ENCODE results near the gene WDR64. TPM values are rescaled to one million over a fixed set of nuclear protein-coding genes. Genes with fewer than 3 reads are reported as not detected.

The WDR64 gene
- total RNA-seq, 1 experiment from 2014 or later: not detected

- Histone ChIP-seq H3K36me3 (ENCODE audit: low read depth) (no peaks in the 10 kb centered on the region), H3K4me2 (no peak overlapping the region), H3F3A (ENCODE audit: insufficient read depth, low read depth) (peaks cover 11% of the 10 kb centered on the region), H3K4me3 (no peak overlapping the region), H3K4me1 (replicated peaks; ENCODE audit: insufficient read depth) (peaks cover 15% of the 10 kb centered on the region), H4K20me1 (ENCODE audit: insufficient read depth) (no peaks in the 10 kb centered on the region), H3K79me2 (ENCODE audit: low read depth) (no peaks in the 10 kb centered on the region), H3K9me3 (ENCODE audit: insufficient read depth, low read depth) (no peaks in the 10 kb centered on the region), H3K9me2 (ENCODE audit: insufficient read depth) (no peaks in the 10 kb centered on the region; the same call in 1 of the 2 replicates), H3K27me3 (ENCODE audit: insufficient read depth, low read depth) (no peaks in the 10 kb centered on the region), H2AFZ (no peak overlapping the region), H3K27ac (no peak overlapping the region)
- no TSS peak for BruUV-seq (replicated peaks)
- POLR2A ChIA-PET (ENCODE audit: unreplicated experiment): no interaction called here
- DNase-seq: no peak
- TF ChIP-seq CTCF (conservative IDR thresholded peaks at IDR 0.05) (no peak), EZH2 (IDR thresholded peaks at IDR 0.05; ENCODE audit: low read depth) (no peak)
- intact Hi-C loops (cut with micrococcal nuclease; ENCODE audit: unreplicated experiment): no loop called here
- CTCF ChIA-PET: no interaction called here
Measured at GRCh38 chr1:241744591-241744990, 92.5 kb downstream of the WDR64 start.

- BruUV-seq (replicated peaks): no TSS peak
- no peak overlapping the region for H3K4me3 ChIP-seq
- CTCF ChIA-PET: no interaction called here
Measured at GRCh38 chr1:241747992-241748391, 95.9 kb downstream of the WDR64 start.

GRCh38 chr1:241749041-241749944 lies 97.2 kb downstream of the WDR64 start:
- peak overlapping the region; percentile 98 for H3K4me2 ChIP-seq
- TF ChIP-seq EZH2 (IDR thresholded peaks at IDR 0.05; ENCODE audit: low read depth) (no peak), CTCF (conservative IDR thresholded peaks at IDR 0.05) (no peak)
- ChIA-PET CTCF (interaction anchor here (0.6 to 0.7 kb wide), 2 partner anchors 25 to 111 kb away, joined by 3 to 5 read pairs; no protein-coding TSS in a partner anchor), POLR2A (ENCODE audit: unreplicated experiment) (interaction anchor here (0.6 to 0.7 kb wide), 3 partner anchors 21 to 116 kb away, joined by 4 to 10 read pairs (median 5); no protein-coding TSS in a partner anchor)
- H3K36me3 ChIP-seq (ENCODE audit: low read depth): no peaks in the 10 kb centered on the region
- peak overlapping the region; percentile 94 for H3K27ac ChIP-seq
- no peaks in the 10 kb centered on the region for H3K27me3 ChIP-seq (ENCODE audit: insufficient read depth, low read depth)
- DNase-seq: peak; percentile 18 to 74
- H3K9me2 ChIP-seq (ENCODE audit: insufficient read depth): no peaks in the 10 kb centered on the region
- peak overlapping the region; percentile 74 for H2AFZ ChIP-seq
- intact Hi-C loops (cut with micrococcal nuclease; ENCODE audit: unreplicated experiment): no loop called here
- H3K79me2 ChIP-seq (ENCODE audit: low read depth): no peaks in the 10 kb centered on the region
- H3K4me1 ChIP-seq (replicated peaks; ENCODE audit: insufficient read depth): peaks cover 35% of the 10 kb centered on the region
- peaks cover 30% of the 10 kb centered on the region for H3F3A ChIP-seq (ENCODE audit: insufficient read depth, low read depth)
- H3K4me3 ChIP-seq: peak overlapping the region; percentile 60
- peaks cover 10% of the 10 kb centered on the region; the same call in 1 of the 2 replicates for H3K9me3 ChIP-seq (ENCODE audit: insufficient read depth, low read depth)
- H4K20me1 ChIP-seq (ENCODE audit: insufficient read depth): no peaks in the 10 kb centered on the region
- BruUV-seq (replicated peaks): TSS peak; percentile 88

More at GRCh38 chr1:241747992-241748391, 95.9 kb downstream of the WDR64 start:
- Histone ChIP-seq H3K27me3 (ENCODE audit: insufficient read depth, low read depth) (no peaks in the 10 kb centered on the region), H3K79me2 (ENCODE audit: low read depth) (no peaks in the 10 kb centered on the region), H3K4me2 (peak overlapping the region; percentile 98; the same call in 1 of the 2 replicates), H3K9me3 (ENCODE audit: insufficient read depth, low read depth) (peaks cover 10% of the 10 kb centered on the region; the same call in 1 of the 2 replicates), H3K9me2 (ENCODE audit: insufficient read depth) (no peaks in the 10 kb centered on the region), H3K36me3 (ENCODE audit: low read depth) (no peaks in the 10 kb centered on the region), H3K4me1 (replicated peaks; ENCODE audit: insufficient read depth) (peaks cover 35% of the 10 kb centered on the region), H2AFZ (no peak overlapping the region), H3K27ac (no peak overlapping the region), H3F3A (ENCODE audit: insufficient read depth, low read depth) (peaks cover 30% of the 10 kb centered on the region), H4K20me1 (ENCODE audit: insufficient read depth) (no peaks in the 10 kb centered on the region)
- no peak for DNase-seq
- POLR2A ChIA-PET (ENCODE audit: unreplicated experiment): no interaction called here
- intact Hi-C loops (cut with micrococcal nuclease; ENCODE audit: unreplicated experiment): no loop called here
- TF ChIP-seq EZH2 (IDR thresholded peaks at IDR 0.05; ENCODE audit: low read depth) (no peak), CTCF (conservative IDR thresholded peaks at IDR 0.05) (no peak)
